Measurements from ENCODE around the gene ATP13A4.

Gene ATP13A4

GRCh38 chr3:193554811-193555210, at the start of gene ATP13A4:
ATP13A4 (minus strand) TSS chr3:193554895; CDS start chr3:193554799, 96 bp downstream.
- no peak for DNase-seq

GRCh38 chr3:193599393-193599792, 44.7 kb upstream of the ATP13A4 start:
- no peak for DNase-seq

GRCh38 chr3:193598202-193598601, 43.5 kb upstream of the ATP13A4 start:
- no peak for DNase-seq

- no peak for DNase-seq
Measured at GRCh38 chr3:193595939-193596487, 41.3 kb upstream of the ATP13A4 start.

GRCh38 chr3:193594946-193595689, 40.4 kb upstream of the ATP13A4 start:
- no peak for DNase-seq

- DNase-seq, result peak; percentile 36
Measured at GRCh38 chr3:193593668-193594030, 39.0 kb upstream of the ATP13A4 start.

- peak; percentile 98 for DNase-seq
Measured at GRCh38 chr3:193592841-193593667, 38.4 kb upstream of the ATP13A4 start, which contains the start of gene OPA1. OPA1 (plus strand) TSS chr3:193593208; CDS start chr3:193593378, 170 bp downstream.

- DNase-seq, result no peak
Measured at GRCh38 chr3:193590088-193590856, 35.6 kb upstream of the ATP13A4 start.

GRCh38 chr3:193589616-193590015, 34.9 kb upstream of the ATP13A4 start:
- no peak for DNase-seq

- no peak for DNase-seq
Measured at GRCh38 chr3:193589129-193589528, 34.4 kb upstream of the ATP13A4 start.

- DNase-seq, result no peak
Measured at GRCh38 chr3:193586526-193586925, 31.8 kb upstream of the ATP13A4 start.

GRCh38 chr3:193585530-193585929, 30.8 kb upstream of the ATP13A4 start:
- no peak for DNase-seq

GRCh38 chr3:193574488-193575070, 19.9 kb upstream of the ATP13A4 start:
- DNase-seq, result no peak

GRCh38 chr3:193573403-193574191, 18.9 kb upstream of the ATP13A4 start:
- DNase-seq, result no peak

- DNase-seq, result peak; percentile 70
Measured at GRCh38 chr3:193572426-193572908, 17.8 kb upstream of the ATP13A4 start.

- no peak for DNase-seq
Measured at GRCh38 chr3:193569119-193569518, 14.4 kb upstream of the ATP13A4 start.

- no peak for DNase-seq
Measured at GRCh38 chr3:193564012-193564411, 9.3 kb upstream of the ATP13A4 start.

- DNase-seq, result no peak
Measured at GRCh38 chr3:193563426-193563825, 8.7 kb upstream of the ATP13A4 start.

- DNase-seq, result no peak
Measured at GRCh38 chr3:193560870-193561269, 6.2 kb upstream of the ATP13A4 start.

GRCh38 chr3:193560091-193560490, 5.4 kb upstream of the ATP13A4 start:
- no peak for DNase-seq

- DNase-seq, result no peak
Measured at GRCh38 chr3:193559100-193559499, 4.4 kb upstream of the ATP13A4 start.

- DNase-seq, result no peak
Measured at GRCh38 chr3:193556841-193557240, 2.1 kb upstream of the ATP13A4 start.

Measured in NCI-H526 treated with DMSO at 0.1 percent for 48 hours (cell line).